NCI-H2171 treated with DMSO at 0.1 percent for 48 hours (cell line): ENCODE results near the gene CARNS1.

ENCODE experiments used
- DNase-seq: peaks from one replicate; lab custom pipeline; 2025; lab: John Stamatoyannopoulos, UW

CARNS1 gene, protein sequence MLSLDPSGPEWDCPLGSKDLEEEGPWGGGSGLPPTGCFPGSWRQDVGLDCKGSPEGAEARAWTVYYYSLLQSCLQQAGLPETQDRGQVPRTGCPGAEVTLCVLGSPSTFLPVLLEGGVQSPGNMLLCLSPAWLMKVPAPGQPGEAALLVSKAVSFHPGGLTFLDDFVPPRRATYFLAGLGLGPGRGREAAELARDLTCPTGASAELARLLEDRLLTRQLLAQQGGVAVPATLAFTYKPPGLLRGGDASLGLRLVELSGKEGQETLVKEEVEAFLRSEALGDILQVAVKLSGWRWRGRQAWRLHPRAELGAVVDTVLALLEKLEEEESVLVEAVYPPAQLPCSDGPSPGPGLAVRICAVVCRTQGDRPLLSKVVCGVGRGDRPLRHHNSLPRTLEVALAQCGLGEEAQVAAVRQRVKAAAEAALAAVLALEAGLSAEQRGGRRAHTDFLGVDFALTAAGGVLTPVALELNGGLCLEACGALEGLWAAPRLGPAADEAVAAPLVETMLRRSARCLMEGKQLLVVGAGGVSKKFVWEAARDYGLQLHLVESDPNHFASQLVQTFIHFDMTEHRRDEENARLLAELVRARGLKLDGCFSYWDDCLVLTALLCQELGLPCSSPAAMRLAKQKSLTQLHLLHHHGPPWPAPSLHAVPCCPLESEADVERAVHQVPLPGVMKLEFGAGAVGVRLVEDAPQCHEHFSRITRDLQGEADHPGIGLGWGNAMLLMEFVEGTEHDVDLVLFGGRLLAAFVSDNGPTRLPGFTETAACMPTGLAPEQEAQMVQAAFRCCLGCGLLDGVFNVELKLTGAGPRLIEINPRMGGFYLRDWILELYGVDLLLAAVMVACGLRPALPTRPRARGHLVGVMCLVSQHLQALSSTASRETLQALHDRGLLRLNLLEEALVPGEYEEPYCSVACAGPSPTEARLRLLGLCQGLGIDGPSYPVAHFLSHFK

DNA sequence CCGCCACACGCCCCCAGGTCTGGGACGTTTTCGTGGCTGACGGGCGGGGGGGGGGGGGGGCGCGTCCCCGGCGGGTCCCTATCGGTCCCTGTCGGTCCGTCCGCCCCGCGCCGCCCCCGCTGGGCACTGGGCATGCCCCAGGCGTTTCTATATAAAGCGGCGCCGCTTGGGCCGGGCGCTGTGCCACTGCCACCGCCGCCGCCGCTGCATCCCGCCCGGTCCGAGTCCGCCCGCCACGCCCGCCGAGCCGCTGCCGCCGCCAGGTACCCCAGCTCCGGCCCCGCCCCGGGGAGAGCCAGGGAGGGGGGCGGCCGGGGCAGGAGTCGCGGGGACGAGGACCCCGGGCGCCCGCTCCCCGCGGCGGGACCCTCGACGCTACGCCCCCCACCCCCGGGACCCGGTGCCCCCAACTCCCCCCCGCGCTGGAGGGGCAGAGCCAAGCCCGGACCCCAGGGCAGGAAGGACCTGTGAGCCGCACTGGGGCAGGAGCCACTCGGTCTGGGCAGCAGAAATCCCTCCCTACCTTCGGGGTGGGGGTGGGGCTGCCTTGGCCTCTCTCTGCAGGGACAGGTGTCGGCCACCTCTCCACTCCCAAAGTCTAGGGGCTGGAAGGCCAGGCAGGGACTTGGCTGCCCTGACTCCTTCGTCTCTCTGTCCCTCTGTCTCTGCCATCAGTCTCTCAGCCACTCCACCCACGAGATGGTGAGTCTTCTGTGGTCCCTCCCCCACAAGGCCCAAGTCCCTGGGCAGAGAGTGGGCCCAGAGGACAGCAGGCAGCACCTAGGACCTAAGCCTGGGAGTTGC lies at the start of gene CARNS1:
CARNS1 (plus strand) TSS at position 178 of the 804 bp plus-strand sequence; CDS start at position 700, 522 bp downstream.
- DNase-seq, result no peak

DNA sequence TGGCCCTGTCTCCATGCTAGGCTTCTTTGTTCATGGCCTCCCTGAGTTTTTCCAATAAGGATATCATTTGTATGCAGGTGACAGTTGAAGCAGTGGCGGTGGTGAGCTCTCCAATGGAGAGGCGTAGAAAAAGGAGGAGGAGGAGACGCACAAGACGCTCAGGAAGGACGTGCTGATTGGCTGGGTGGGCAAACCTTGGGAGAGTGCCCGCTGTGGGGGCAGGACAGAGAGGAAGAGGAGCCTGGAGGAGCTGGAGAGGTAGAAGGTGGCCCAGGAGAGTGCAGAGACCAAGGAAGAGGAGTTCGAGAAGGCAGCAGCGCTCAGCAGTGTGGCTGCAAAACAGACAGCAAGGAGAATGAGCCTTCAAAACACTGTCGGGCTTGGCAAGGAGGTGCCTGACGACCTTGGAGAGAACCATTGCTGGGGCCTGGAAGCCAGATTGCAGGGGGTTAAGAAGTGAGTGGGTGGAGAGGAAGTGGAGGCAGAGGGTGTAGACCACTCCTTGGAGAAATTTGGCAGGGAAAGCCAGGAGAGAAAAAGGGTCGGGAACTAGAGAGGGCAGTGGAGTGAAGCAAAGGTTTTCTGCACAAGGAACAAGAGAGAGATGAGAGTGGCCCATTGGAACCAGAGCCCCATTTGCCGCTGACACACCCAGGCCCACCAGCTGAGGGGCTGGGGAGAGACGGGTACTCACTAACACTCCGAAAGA lies 49.6 kb upstream of the CARNS1 start:
- DNase-seq, result no peak

DNA sequence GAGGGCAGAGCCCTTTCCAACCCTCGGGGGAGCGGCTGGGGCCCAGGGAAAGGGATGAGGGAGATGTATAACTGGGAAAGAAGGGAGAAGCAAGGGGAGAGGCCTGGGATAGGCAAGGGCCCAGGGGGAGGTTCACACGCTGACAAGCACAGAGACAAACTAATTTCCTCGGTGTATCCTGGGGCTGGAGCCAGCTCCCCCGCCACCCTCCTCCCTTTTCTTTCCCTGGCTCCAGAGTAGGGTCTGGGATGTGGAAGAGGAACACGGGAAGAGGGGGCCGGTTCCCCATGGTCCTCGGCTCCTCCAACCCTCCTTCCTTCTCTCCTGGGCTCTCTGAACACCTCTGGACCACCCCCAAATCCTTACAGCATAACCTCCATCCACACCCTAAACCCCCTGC lies 48.9 kb upstream of the CARNS1 start:
- DNase-seq, result peak; percentile 42

DNA sequence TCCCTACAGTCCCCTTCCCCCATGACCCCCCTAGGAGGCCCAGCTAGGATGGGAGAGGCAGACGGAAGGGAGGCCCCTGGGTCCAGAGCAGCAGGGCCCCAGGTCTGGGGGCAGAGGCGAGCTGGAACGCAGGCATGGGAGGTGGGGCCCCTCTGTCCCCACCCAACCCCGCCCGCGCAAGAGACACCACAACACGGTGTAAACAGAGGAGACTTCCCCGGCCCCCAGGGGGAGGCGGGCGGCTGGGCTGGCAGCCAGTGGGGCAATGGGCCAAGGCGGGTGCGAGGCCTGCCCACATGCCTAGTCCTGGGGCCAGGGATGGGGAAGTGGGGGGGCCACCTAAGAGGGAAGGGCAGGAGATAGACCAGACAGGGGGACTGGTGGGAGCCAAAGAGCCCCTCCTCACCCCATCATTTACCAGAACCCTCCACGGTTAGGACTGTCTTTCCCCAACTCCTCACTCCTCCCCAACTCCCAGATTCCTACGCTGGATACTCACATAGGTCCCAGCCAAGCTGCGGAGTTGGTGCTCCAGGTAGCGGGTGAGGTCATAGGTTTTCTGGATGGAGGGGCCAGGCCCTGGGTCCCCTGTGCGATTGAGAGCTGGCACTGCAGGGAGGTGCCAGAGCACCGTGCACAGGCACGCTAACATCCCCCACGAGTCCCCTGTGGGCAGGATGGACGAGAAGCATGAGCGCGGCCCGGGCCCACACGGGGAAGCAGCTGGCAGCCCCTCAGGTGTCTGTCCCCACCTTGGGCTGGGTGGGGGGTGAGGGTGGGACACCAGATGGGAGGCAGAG lies 48.3 kb upstream of the CARNS1 start:
- DNase-seq, result peak; percentile 63

DNA sequence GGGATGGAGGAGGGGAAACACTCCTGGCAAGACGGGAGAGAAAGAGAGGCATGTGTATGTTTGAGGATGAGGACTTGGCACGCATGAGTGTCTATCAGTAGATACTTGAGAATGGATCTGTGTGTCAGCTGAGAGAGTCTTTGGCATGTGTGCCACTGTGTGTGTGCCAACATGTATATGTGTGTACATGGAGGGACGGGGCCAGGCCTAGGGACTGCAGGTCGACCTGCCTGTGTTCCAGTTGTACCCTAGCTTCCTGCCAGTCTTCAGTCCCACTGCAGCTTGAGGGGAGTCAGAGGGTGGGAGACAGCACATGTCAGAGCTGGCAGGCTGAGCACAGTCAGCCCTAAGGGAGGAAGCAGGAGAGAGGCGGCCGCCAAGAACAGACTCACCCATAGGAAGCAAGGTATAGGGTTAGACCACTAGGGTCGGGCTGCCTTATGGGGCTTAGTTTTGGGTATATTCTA lies 47.7 kb upstream of the CARNS1 start:
- peak; percentile 86 for DNase-seq

DNA sequence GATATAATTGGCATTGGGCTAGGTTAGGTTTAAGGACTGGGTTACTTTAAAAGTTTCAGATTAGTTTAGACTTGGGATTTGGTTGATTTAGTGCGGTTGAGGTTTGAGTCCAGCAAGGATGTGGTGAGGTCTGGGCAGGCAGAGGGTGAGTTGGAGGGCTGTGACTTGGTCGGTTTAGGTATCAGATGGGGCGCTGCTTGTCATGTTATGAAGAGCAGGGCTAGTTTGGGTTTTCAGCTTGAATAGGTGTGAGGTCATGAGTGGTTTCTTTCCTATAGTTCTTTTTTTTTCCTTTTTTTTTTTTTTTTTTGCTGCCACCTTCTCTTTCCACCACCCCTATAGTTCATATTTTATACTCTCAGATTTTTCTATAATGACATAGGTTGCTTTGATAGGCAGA lies 46.9 kb upstream of the CARNS1 start:
- no peak for DNase-seq

DNA sequence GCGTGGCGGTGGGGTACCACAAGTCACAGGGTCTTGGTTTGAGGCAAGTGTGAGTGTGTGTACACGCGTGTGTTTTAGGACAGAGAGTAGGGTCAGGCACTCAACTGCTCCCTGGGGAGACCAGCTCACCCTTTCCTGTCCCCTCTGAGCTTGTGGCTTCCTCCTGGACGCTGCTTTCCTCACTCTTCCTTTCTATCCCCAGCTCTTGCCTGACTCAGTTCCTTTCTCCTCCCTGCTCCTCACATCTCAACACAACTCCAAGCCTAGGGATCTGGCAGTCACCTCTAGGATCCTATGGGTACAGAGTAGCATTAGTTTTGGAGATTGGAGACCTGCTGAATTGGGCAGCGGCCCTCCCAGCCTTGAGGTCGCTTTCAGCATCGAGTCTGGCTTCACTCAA lies 46.2 kb upstream of the CARNS1 start:
- DNase-seq, result no peak

DNA sequence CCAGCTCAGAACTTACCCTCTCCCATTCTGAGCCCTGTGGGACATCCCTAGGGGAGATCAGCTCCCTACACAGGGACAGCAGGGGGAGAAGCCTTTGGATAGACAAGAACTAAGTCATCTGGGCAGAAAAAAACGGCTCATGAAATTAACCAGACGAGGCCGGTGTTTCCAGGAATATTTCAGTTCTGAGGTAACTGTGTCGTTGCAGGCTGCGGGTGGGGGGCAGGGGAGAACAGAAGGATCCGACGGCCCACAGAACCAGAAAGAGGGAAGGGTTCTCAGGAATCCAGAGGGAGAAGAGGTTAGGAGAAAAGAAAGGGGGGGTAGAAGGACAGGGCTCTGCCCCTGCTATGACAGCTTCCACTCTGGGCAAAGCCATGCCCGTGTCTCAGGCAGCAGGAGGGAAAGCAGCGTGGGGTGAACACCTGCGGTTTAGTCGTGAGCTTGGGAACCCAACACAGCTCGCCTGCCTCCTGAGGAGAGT lies 45.6 kb upstream of the CARNS1 start:
- DNase-seq, result no peak

DNA sequence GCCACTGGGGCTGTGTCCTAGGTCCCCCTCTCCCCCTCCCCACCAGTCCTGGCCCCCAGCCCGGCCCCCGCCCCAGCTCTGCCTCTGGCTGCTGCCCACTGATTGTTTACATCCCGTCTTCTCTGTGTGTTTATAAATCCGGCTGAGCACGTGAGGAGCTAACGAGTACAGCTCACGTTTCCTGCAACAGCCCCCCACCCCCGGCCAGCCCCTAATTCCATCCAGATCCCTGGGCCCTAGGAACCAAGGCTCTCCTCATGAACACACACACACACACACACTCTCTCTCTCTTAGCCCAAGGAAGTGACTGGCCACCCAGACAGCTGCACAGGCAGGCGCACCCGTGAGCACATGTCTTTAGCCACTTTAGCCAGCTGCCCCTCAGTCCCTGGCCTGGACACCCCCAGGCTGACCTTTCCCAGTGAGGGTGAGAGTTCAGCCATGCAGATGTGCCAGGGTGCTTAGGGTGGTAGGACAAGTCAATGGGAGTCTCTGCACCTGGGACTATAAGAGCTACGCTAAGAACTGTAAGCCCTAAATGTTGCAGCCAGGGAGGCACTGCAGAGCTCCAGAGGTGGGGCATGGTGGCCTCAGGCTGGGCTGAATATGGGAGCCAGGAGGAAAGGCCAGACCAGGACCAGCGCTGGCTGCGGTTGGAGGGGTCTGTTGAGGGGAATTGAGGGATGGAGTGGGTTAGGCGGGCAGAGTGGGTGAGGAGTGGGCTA lies 45.0 kb upstream of the CARNS1 start:
- no peak for DNase-seq

DNA sequence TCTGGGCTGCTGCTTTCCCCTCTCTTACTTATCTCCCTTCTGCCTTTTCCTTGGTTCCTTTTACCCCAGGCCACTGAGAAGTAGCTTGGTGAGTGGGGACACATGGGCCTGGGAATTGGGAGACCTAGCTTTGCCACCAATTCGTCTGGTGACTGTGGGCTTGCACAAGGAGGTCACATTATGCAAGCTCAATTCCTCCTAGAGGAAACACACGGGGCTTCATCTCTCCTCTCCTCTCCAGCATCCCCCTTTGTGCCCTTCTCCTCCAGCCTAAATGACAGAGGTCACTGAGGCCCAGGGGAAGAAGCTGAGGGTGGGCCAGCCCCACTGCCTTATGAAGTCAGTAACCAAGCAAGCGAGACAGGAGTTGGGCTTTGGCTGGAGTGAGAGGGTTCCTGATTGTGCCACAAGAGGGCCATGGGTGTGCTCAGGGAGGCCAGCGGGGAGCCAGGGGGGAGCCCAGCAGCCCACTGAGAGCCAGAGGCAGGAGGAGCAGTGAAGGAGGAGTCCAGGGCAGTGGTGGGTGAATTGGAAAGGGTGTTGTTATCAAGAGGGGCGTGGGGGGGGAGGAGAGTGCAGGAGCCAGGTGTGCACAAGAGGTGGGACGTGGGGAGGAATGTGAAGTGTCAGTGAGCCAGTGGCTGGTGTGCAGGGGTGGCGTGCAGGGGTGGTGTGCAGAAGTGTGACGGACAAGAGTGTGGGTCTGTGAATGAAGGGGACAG lies 44.1 kb upstream of the CARNS1 start:
- DNase-seq, result no peak

DNA sequence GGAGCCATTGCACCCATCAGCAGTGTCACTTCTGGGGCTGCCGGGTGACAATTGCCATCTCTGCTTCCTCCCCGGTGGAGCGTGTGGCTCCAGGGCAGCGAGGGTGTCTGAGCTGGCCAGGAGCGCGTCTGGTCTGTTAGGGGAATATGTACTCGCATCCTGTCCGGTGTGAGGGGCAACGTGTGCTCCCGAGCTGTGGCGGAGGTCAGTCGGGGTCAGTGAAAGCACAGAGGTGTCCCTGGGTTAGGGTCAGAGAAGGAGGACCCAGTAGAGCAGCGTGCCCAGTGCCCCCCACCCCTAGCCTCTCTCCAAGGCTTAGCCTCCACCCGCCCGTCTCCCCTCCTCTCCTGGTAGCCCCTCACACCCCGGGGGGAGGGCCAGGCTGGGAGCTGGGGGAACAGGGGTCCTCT lies 43.6 kb upstream of the CARNS1 start:
- no peak for DNase-seq

DNA sequence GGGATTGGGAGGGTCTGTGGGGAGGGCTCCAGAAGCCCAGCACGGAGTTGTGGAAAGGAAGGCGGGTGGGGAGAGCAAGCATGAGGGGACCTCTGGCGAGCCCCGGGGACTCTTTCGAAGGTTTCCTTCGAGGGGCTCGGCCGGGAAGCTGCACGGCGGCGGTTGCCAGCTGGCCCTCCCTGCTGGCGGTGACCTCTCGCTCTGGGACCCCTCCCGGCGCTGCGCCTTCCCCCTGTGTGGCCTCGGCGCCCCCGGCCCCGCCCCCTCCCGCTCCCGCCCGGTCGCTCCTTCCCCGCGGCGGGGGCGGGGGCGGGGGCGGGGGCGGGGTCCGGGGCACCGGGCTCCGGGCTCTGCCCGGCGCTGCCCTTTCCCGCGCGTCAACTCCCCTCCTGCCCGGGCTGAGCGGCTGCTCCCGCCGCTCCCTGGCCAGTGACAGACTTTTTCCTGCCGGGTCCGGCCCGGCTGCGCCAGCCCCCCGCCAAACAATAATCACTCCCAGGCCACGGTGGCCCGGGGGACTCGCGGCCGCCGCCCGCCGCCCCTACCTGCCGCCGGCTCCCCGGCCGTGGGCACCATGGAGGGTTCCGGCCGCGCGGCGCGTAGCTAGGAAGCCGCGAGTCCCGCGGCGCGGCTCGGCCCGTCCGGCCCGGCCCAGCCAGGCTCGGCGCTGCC lies 43.0 kb upstream of the CARNS1 start:
- DNase-seq, result no peak

DNA sequence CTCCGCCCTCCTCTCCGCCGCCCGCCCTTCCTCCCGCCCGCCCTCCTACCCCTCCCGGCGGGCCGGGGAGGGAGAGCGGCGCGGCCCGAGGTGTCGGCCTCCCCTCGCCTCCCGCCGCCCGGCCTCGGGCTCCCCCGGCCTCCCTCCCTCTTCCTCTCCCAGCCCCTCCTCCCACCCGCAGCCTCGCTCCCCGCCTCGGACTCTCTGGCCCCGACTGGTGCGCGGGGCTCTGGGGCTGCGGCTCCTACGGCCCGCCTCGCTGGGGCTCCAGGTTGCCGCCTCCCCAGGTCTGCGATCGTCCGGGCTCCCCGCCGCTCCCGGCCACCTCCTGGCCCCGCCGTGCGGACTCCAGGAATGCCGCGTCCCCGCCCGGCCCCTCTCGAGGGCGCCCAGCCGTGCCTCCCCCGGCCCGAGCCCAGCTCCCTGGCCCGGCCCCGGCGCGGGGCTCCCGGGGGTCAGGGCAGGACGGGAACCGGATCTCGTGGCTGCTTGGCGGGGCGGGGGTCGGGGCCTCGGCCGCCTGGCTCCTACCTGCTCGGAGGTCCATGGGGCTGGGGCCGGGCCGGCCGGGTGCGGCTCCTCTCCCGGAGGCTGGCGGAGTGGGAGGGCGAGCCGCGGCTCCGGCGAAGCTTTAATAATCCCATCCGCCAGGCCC lies 42.4 kb upstream of the CARNS1 start, which contains the start of gene CLCF1:
CLCF1 (minus strand) TSS at position 606 of the 655 bp plus-strand sequence; CDS start at position 547, 59 bp downstream.
- no peak for DNase-seq

DNA sequence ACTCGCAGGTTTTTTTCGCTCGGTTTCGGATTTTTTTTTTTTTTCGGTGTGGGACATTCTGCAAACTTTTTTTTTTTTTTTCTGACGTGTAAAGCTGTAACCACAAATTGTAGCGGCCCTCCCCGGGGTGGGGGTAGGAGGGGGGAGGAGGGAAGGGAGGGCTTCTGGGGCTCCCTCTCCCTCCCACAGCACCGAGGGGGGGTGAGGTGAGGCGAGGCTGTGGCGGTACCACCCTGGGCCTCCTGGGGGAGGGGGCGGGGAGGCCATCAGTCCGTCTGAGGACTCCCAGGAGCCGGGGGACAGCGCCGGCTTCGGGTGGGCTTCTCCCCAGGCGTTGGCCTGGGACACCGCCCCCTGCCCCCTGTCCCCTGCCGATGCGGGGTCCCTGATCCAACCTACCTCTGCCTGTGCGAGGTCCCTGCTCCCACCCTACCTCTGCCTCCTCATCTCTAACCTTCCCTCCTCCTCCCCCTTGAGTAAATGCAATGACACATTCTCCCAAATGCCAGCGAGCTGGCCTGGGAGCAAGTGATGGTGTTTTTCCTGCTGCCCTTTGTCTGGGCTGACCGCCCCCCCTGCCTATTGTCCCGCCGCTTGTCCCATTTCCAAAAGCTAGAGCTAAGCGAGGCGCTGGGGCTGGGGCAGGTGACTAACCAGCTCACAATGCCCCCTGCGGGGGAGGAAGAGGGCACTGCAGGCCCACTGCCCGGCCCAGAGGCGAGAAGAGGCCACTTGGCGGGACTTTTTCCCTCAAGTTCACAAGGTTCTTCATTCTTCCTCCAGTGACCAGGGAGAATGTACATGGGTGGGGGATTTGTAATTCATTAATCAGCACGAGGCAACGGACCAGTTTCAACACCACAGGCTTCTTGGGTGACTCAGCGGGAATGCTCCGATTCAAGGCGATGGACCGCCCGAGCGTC lies 41.6 kb upstream of the CARNS1 start:
- DNase-seq, result no peak

DNA sequence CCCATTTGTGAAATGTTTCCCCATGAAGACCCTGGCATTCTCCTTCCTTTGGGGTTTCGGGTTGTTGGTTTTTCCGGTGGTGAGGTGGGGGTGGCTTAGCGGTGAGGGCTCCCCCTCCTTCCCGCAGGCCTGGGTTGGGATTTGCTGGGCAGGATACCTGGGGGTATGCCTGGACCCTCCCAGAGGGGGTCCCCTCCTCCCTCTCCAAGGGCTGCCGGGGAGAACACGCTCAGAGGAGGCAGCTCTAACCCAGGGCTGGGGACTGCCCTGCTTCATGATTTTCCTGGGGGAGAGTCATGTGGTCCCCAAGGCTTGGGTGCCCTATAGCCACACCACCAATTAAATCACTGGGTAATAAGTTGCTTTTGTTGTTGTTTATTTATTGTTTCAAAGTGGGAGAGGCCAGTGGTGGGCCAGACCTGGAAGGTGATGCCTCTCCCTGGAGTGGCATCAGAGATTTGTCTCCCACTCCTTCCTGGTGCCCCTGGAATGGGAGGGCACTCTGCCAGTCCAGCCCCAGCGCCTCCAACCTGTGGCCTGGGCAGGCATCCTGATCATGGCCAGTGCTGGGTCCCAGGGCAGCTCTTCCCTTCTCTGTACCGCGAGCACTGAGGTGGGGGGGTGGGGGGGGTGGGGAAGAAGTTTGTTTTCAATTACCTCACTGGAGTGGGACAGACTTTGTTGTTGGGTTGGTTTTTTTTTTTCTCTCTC lies 40.8 kb upstream of the CARNS1 start:
- no peak for DNase-seq
